ENCODE data around the gene KIAA2012.

The KIAA2012 gene

GRCh38 chr2:202034249-202035088 is 38.6 kb upstream of the KIAA2012 start:
- Histone ChIP-seq H3K9ac (ENCODE audit: low read depth in 1 of 2, low read length in 2 of 2) (peak overlapping the region; percentile 29 to 72), H3K9me3 (ENCODE audit: control insufficient read depth in 1 of 2, low read length in 2 of 2) (no peaks in the 10 kb centered on the region), H3K4me3 (ENCODE audit: low read depth in 1 of 2, low read length in 2 of 2) (peak overlapping the region; percentile 75 to 86), H3K4me1 (ENCODE audit: control insufficient read depth in 1 of 2, insufficient read depth in 2 of 2, low read length in 2 of 2) (peaks cover 29 to 50% of the 10 kb centered on the region in 2 donors), H3K27me3 (ENCODE audit: control insufficient read depth in 1 of 2, insufficient read depth in 2 of 2, low read length in 2 of 2) (peaks cover 0 to 5% of the 10 kb centered on the region in 2 donors), H3K36me3 (ENCODE audit: control insufficient read depth in 1 of 2, insufficient read depth in 2 of 2, low read length in 2 of 2) (no peaks in the 10 kb centered on the region), H3K27ac (ENCODE audit: low read depth, low read length) (peak overlapping the region; percentile 82)

- Histone ChIP-seq H3K9ac (ENCODE audit: low read depth in 1 of 2, low read length in 2 of 2) (peak overlapping the region in 1 of 2 donors; percentile 72), H3K27ac (ENCODE audit: low read depth, low read length) (no peak overlapping the region), H3K4me3 (ENCODE audit: low read depth in 1 of 2, low read length in 2 of 2) (peak overlapping the region; percentile 75 to 86), H3K27me3 (ENCODE audit: control insufficient read depth in 1 of 2, insufficient read depth in 2 of 2, low read length in 2 of 2) (peaks cover 0 to 5% of the 10 kb centered on the region in 2 donors), H3K9me3 (ENCODE audit: control insufficient read depth in 1 of 2, low read length in 2 of 2) (no peaks in the 10 kb centered on the region), H3K36me3 (ENCODE audit: control insufficient read depth in 1 of 2, insufficient read depth in 2 of 2, low read length in 2 of 2) (no peaks in the 10 kb centered on the region), H3K4me1 (ENCODE audit: control insufficient read depth in 1 of 2, insufficient read depth in 2 of 2, low read length in 2 of 2) (peaks cover 31 to 53% of the 10 kb centered on the region in 2 donors)
Observed at GRCh38 chr2:202035089-202035940, 37.7 kb upstream of the KIAA2012 start.

GRCh38 chr2:202035941-202036372 is 37.1 kb upstream of the KIAA2012 start:
- Histone ChIP-seq H3K27ac (ENCODE audit: low read depth, low read length) (no peak overlapping the region), H3K27me3 (ENCODE audit: control insufficient read depth in 1 of 2, insufficient read depth in 2 of 2, low read length in 2 of 2) (peaks cover 0 to 5% of the 10 kb centered on the region in 2 donors), H3K4me1 (ENCODE audit: control insufficient read depth in 1 of 2, insufficient read depth in 2 of 2, low read length in 2 of 2) (peaks cover 31 to 53% of the 10 kb centered on the region in 2 donors)

GRCh38 chr2:202036601-202037037 is 36.4 kb upstream of the KIAA2012 start:
- H3K9ac ChIP-seq (ENCODE audit: low read depth in 1 of 2, low read length in 2 of 2): peak overlapping the region in 1 of 2 donors; percentile 38
- H3K9me3 ChIP-seq (ENCODE audit: control insufficient read depth in 1 of 2, low read length in 2 of 2): no peaks in the 10 kb centered on the region
- peaks cover 0 to 5% of the 10 kb centered on the region in 2 donors for H3K27me3 ChIP-seq (ENCODE audit: control insufficient read depth in 1 of 2, insufficient read depth in 2 of 2, low read length in 2 of 2)
- H3K4me3 ChIP-seq (ENCODE audit: low read depth in 1 of 2, low read length in 2 of 2): peak overlapping the region; percentile 6 to 33
- no peaks in the 10 kb centered on the region for H3K36me3 ChIP-seq (ENCODE audit: control insufficient read depth in 1 of 2, insufficient read depth in 2 of 2, low read length in 2 of 2)
- H3K4me1 ChIP-seq (ENCODE audit: control insufficient read depth in 1 of 2, insufficient read depth in 2 of 2, low read length in 2 of 2): peaks cover 31 to 53% of the 10 kb centered on the region in 2 donors
- peak overlapping the region; percentile 42 for H3K27ac ChIP-seq (ENCODE audit: low read depth, low read length)

More at GRCh38 chr2:202035941-202036372, 37.1 kb upstream of the KIAA2012 start:
- H3K9ac ChIP-seq (ENCODE audit: low read depth in 1 of 2, low read length in 2 of 2): no peak overlapping the region
- no peaks in the 10 kb centered on the region for H3K9me3 ChIP-seq (ENCODE audit: control insufficient read depth in 1 of 2, low read length in 2 of 2)
- H3K4me3 ChIP-seq (ENCODE audit: low read depth in 1 of 2, low read length in 2 of 2): peak overlapping the region; percentile 6 to 86
- H3K36me3 ChIP-seq (ENCODE audit: control insufficient read depth in 1 of 2, insufficient read depth in 2 of 2, low read length in 2 of 2): no peaks in the 10 kb centered on the region

GRCh38 chr2:202037086-202037485 is 36.0 kb upstream of the KIAA2012 start:
- no peaks in the 10 kb centered on the region for H3K9me3 ChIP-seq (ENCODE audit: control insufficient read depth in 1 of 2, low read length in 2 of 2)
- no peaks in the 10 kb centered on the region for H3K36me3 ChIP-seq (ENCODE audit: control insufficient read depth in 1 of 2, insufficient read depth in 2 of 2, low read length in 2 of 2)
- H3K27ac ChIP-seq (ENCODE audit: low read depth, low read length): no peak overlapping the region
- H3K4me1 ChIP-seq (ENCODE audit: control insufficient read depth in 1 of 2, insufficient read depth in 2 of 2, low read length in 2 of 2): peaks cover 28 to 51% of the 10 kb centered on the region in 2 donors
- peaks cover 0 to 5% of the 10 kb centered on the region in 2 donors for H3K27me3 ChIP-seq (ENCODE audit: control insufficient read depth in 1 of 2, insufficient read depth in 2 of 2, low read length in 2 of 2)
- H3K4me3 ChIP-seq (ENCODE audit: low read depth in 1 of 2, low read length in 2 of 2): peak overlapping the region; percentile 6 to 33
- H3K9ac ChIP-seq (ENCODE audit: low read depth in 1 of 2, low read length in 2 of 2): peak overlapping the region in 1 of 2 donors; percentile 38

- Histone ChIP-seq H3K36me3 (ENCODE audit: control insufficient read depth in 1 of 2, insufficient read depth in 2 of 2, low read length in 2 of 2) (no peaks in the 10 kb centered on the region), H3K9ac (ENCODE audit: low read depth in 1 of 2, low read length in 2 of 2) (peak overlapping the region in 1 of 2 donors; percentile 12), H3K4me1 (ENCODE audit: control insufficient read depth in 1 of 2, insufficient read depth in 2 of 2, low read length in 2 of 2) (peaks cover 21 to 44% of the 10 kb centered on the region in 2 donors), H3K27ac (ENCODE audit: low read depth, low read length) (no peak overlapping the region), H3K27me3 (ENCODE audit: control insufficient read depth in 1 of 2, insufficient read depth in 2 of 2, low read length in 2 of 2) (peaks cover 0 to 5% of the 10 kb centered on the region in 2 donors), H3K4me3 (ENCODE audit: low read depth in 1 of 2, low read length in 2 of 2) (peak overlapping the region; percentile 19 to 25), H3K9me3 (ENCODE audit: control insufficient read depth in 1 of 2, low read length in 2 of 2) (no peaks in the 10 kb centered on the region)
Observed at GRCh38 chr2:202038471-202039277, 34.4 kb upstream of the KIAA2012 start.

GRCh38 chr2:202039278-202040078 is 33.6 kb upstream of the KIAA2012 start:
- Histone ChIP-seq H3K4me3 (ENCODE audit: low read depth in 1 of 2, low read length in 2 of 2) (peak overlapping the region; percentile 19 to 25), H3K27me3 (ENCODE audit: control insufficient read depth in 1 of 2, insufficient read depth in 2 of 2, low read length in 2 of 2) (peaks cover 0 to 5% of the 10 kb centered on the region in 2 donors), H3K27ac (ENCODE audit: low read depth, low read length) (no peak overlapping the region), H3K36me3 (ENCODE audit: control insufficient read depth in 1 of 2, insufficient read depth in 2 of 2, low read length in 2 of 2) (no peaks in the 10 kb centered on the region), H3K9me3 (ENCODE audit: control insufficient read depth in 1 of 2, low read length in 2 of 2) (no peaks in the 10 kb centered on the region), H3K4me1 (ENCODE audit: control insufficient read depth in 1 of 2, insufficient read depth in 2 of 2, low read length in 2 of 2) (peaks cover 21 to 44% of the 10 kb centered on the region in 2 donors), H3K9ac (ENCODE audit: low read depth in 1 of 2, low read length in 2 of 2) (peak overlapping the region in 1 of 2 donors; percentile 12)

- no peak overlapping the region for H3K27ac ChIP-seq (ENCODE audit: low read depth, low read length)
Observed at GRCh38 chr2:202040079-202040844, 32.8 kb upstream of the KIAA2012 start.

More at GRCh38 chr2:202040079-202040844, 32.8 kb upstream of the KIAA2012 start:
- Histone ChIP-seq H3K4me1 (ENCODE audit: control insufficient read depth in 1 of 2, insufficient read depth in 2 of 2, low read length in 2 of 2) (peaks cover 19 to 36% of the 10 kb centered on the region in 2 donors), H3K4me3 (ENCODE audit: low read depth in 1 of 2, low read length in 2 of 2) (no peak overlapping the region), H3K9ac (ENCODE audit: low read depth in 1 of 2, low read length in 2 of 2) (no peak overlapping the region), H3K36me3 (ENCODE audit: control insufficient read depth in 1 of 2, insufficient read depth in 2 of 2, low read length in 2 of 2) (no peaks in the 10 kb centered on the region), H3K27me3 (ENCODE audit: control insufficient read depth in 1 of 2, insufficient read depth in 2 of 2, low read length in 2 of 2) (peaks cover 0 to 5% of the 10 kb centered on the region in 2 donors), H3K9me3 (ENCODE audit: control insufficient read depth in 1 of 2, low read length in 2 of 2) (no peaks in the 10 kb centered on the region)
